Keratinocyte (primary cell): ENCODE measurements around the gene STARD8. TPM values are rescaled to one million over a fixed set of nuclear protein-coding genes. Genes with fewer than 3 reads are reported as not detected.

Experiments used
- DNase-seq: peaks from one replicate; pipeline ENCODE4 v3.0.0-alpha.2; 2011; ENCODE audit warnings: low read depth, missing footprints, low spot score
- FAIRE-seq: peaks from 2 replicates; lab custom pipeline; 2011; peaks lifted over from hg19 to GRCh38; lab: Jason Lieb, UNC
- H2AFZ ChIP-seq: 2 replicates; pipeline ENCODE4 v1.6.0; 2012; ENCODE audit warnings: low read length, control low read depth, inconsistent platforms; ENCODE audit not compliant: control insufficient read depth
- H3K27ac ChIP-seq: 2 replicates; pipeline ENCODE4 v1.5.1; 2011; ENCODE audit warnings: low read length; ENCODE audit not compliant: control insufficient read depth, insufficient read depth
- H3K27me3 ChIP-seq: 3 replicates; pipeline ENCODE4 v1.6.0; 2011; ENCODE audit warnings: low read length; ENCODE audit not compliant: control insufficient read depth, insufficient read depth; ENCODE audit errors: extremely low read depth
- H3K36me3 ChIP-seq, 2 experiments: 2 replicates in 1 of 2; 3 replicates in 1 of 2; pipeline ENCODE4 v1.5.1; 2011; ENCODE audit warnings: low read length in 2 of 2, mild to moderate bottlenecking in 1 of 2; ENCODE audit not compliant: control insufficient read depth in 2 of 2, insufficient read depth in 2 of 2; ENCODE audit errors: extremely low read depth in 1 of 2
- H3K4me1 ChIP-seq: 3 replicates; pipeline ENCODE4 v1.5.1; 2011; ENCODE audit warnings: low read length; ENCODE audit not compliant: control insufficient read depth, insufficient read depth; ENCODE audit errors: extremely low read depth
- H3K4me2 ChIP-seq: 3 replicates; pipeline ENCODE4 v1.6.0; 2011; ENCODE audit warnings: low read depth, low read length; ENCODE audit not compliant: control insufficient read depth, insufficient read depth; ENCODE audit errors: extremely low read depth
- H3K4me3 ChIP-seq, 3 experiments: fragments of 200-600 bp in 1 of 3; sonication (generic) in 1 of 3; 2 replicates in 2 of 3; 3 replicates in 1 of 3; pipeline ENCODE4 v1.5.1; 2011 to 2016; ENCODE audit warnings: low read length in 3 of 3, mild to moderate bottlenecking in 3 of 3, control low read depth in 2 of 3, inconsistent platforms in 1 of 3, low read depth in 1 of 3, mixed read lengths in 1 of 3, mixed run types in 1 of 3, moderate library complexity in 1 of 3; ENCODE audit not compliant: control insufficient read depth in 2 of 3, insufficient read depth in 2 of 3; ENCODE audit errors: extremely low read depth in 1 of 3
- H3K79me2 ChIP-seq: 2 replicates; pipeline ENCODE4 v1.6.0; 2012; ENCODE audit warnings: low read length; ENCODE audit not compliant: control insufficient read depth, insufficient read depth
- H3K9ac ChIP-seq: 3 replicates; pipeline ENCODE4 v1.6.0; 2011; ENCODE audit warnings: low read length; ENCODE audit not compliant: control insufficient read depth, insufficient read depth; ENCODE audit errors: extremely low read depth
- H3K9me1 ChIP-seq: 3 replicates; pipeline ENCODE4 v1.6.0; 2011; ENCODE audit warnings: low read length; ENCODE audit not compliant: control insufficient read depth, insufficient read depth; ENCODE audit errors: extremely low read depth
- H3K9me3 ChIP-seq: 2 replicates; pipeline ENCODE4 v1.5.1; 2012; ENCODE audit warnings: low read depth, low read length; ENCODE audit not compliant: control insufficient read depth
- H4K20me1 ChIP-seq: 3 replicates; pipeline ENCODE4 v1.6.0; 2011; ENCODE audit warnings: low read length; ENCODE audit not compliant: control insufficient read depth, insufficient read depth; ENCODE audit errors: extremely low read depth
- CTCF ChIP-seq, 3 experiments: IDR thresholded peaks in 1 of 3; conservative IDR thresholded peaks in 1 of 3; optimal IDR thresholded peaks in 1 of 3; 2 replicates in 2 of 3; 3 replicates in 1 of 3; pipeline versions ENCODE3 to v1.5.1; 2011; ENCODE audit warnings: low read length in 3 of 3, mild to moderate bottlenecking in 3 of 3, moderate library complexity in 2 of 3, control low read depth in 1 of 3, inconsistent platforms in 1 of 3; ENCODE audit not compliant: insufficient read depth in 2 of 3; ENCODE audit errors: extremely low read depth in 1 of 3
- EZH2 ChIP-seq: IDR thresholded peaks from one replicate; pipeline ENCODE4 v1.6.1; 2012; ENCODE audit warnings: inconsistent platforms, mild to moderate bottlenecking, low read length, moderate library complexity
- dilution Hi-C: fragments of 300-500 bp; cut with MboI; formaldehyde crosslinking; loops from one replicate; pipeline ENCODE4 v1.7.0; 2020; ENCODE audit warnings: low sequenced_read_pairs; ENCODE audit not compliant: extremely low pct_ligation_motif_present
- polyA plus RNA-seq, 5 experiments: library from polyadenylated mRNA; depleted of rRNA in 3 of 5; stranded (reverse) in 3 of 5; stranded (forward) in 1 of 5; unstranded in 1 of 5; fragments of >200 nt; gene quantifications; 1 replicate in 1 of 5; 2 replicates in 3 of 5; 3 replicates in 1 of 5; pipeline versions ENCODE4 v1.2.1 to v1.2.3, GENCODE V29; 2011 to 2012; ENCODE audit warnings: missing spikeins in 2 of 5, low read depth in 1 of 5, low replicate concordance in 1 of 5

The STARD8 gene
- polyA plus RNA-seq, 1 donor (not counting 4 experiments of a cell fraction or from before 2014, with no cell fraction given), result 0.07 TPM

GRCh38 chrX:68659385-68659784 is 11.9 kb downstream of the STARD8 start:
- no peaks in the 10 kb centered on the region for H3K79me2 ChIP-seq
- dilution Hi-C loops, result no loop called here
- DNase-seq (no peak), FAIRE-seq (no peak)
- H3K36me3 ChIP-seq, result no peaks in the 10 kb centered on the region
- H2AFZ ChIP-seq, result no peak overlapping the region
- H3K9ac ChIP-seq, result no peak overlapping the region
- TF ChIP-seq CTCF (optimal IDR thresholded peaks at IDR 0.05 in 1 of 3, IDR thresholded peaks at IDR 0.05 in 1 of 3, conservative IDR thresholded peaks at IDR 0.05 in 1 of 3; ENCODE audit: extremely low read depth in 1 of 3, insufficient read depth in 2 of 3, low read length in 3 of 3) (no peak), EZH2 (no peak)
- H3K4me2 ChIP-seq, result no peak overlapping the region
- H3K27me3 ChIP-seq, result peaks cover 4% of the 10 kb centered on the region
- H3K27ac ChIP-seq, result no peak overlapping the region
- H3K4me3 ChIP-seq, result no peak overlapping the region
- peaks cover 2% of the 10 kb centered on the region for H3K4me1 ChIP-seq
- H4K20me1 ChIP-seq, result no peaks in the 10 kb centered on the region
- H3K9me1 ChIP-seq, result no peaks in the 10 kb centered on the region
- no peaks in the 10 kb centered on the region for H3K9me3 ChIP-seq

- FAIRE-seq, result no peak
- DNase-seq, result no peak
- H3K4me1 ChIP-seq, result peaks cover 2% of the 10 kb centered on the region
- H3K36me3 ChIP-seq, result no peaks in the 10 kb centered on the region
- no peak overlapping the region for H3K9ac ChIP-seq
- H3K9me1 ChIP-seq, result no peaks in the 10 kb centered on the region
- no peaks in the 10 kb centered on the region for H3K9me3 ChIP-seq
- H3K4me2 ChIP-seq, result no peak overlapping the region
- TF ChIP-seq CTCF (optimal IDR thresholded peaks at IDR 0.05 in 1 of 3, IDR thresholded peaks at IDR 0.05 in 1 of 3, conservative IDR thresholded peaks at IDR 0.05 in 1 of 3; ENCODE audit: extremely low read depth in 1 of 3, insufficient read depth in 2 of 3, low read length in 3 of 3) (no peak), EZH2 (no peak)
- H3K4me3 ChIP-seq, result no peak overlapping the region
- no peak overlapping the region for H2AFZ ChIP-seq
- no peaks in the 10 kb centered on the region for H4K20me1 ChIP-seq
- H3K27me3 ChIP-seq, result peaks cover 4% of the 10 kb centered on the region
- dilution Hi-C loops, result no loop called here
- H3K27ac ChIP-seq, result no peak overlapping the region
- H3K79me2 ChIP-seq, result no peaks in the 10 kb centered on the region
Measured at GRCh38 chrX:68659786-68660185, 12.3 kb downstream of the STARD8 start.
